Stimulated activated CD8-positive, alpha-beta memory T cell treated with anti-CD3 and anti-CD28 coated beads, Interleukin-2, amount 100 ng/mL, for 1 hour (primary cell): Measurements from ENCODE around the gene PTPRF.

ENCODE experiments used
- DNase-seq, 2 donors: peaks; one replicate each; pipeline ENCODE4 v3.0.0-alpha.2; 2020; ENCODE audit warnings: low read depth in 2 of 2

The PTPRF gene

DNA sequence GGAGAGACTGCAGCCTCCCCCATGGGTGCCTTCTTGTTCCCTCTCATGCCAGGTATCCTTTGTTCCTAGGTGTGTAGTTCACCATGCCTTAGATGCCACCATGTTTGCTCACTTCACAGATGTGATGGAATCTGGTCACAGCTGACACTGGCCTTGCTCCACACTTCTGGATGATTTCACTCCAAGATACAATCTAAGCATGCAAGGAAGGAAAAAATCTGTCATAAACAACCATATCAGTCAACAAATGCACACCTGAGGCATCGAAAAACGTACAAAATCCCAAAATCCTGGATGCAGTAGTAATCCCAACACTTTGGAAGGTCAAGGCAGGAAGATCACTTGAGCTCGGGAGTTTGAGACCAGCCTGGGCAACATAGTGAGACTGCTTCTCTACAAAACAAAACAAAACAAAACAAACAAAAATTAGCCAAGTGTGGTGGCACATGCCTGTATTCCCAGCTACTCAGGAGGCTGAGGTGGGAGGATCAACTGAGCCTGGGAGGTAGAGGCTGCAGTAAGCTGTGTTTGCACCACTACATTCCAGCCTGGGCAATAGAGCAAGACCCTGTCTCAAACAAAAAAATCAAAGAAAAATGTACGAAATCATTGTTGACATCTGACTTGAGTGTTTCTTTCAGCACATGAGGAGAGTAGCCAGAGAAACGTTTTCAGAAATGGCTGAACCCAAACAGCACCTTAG lies 17.1 kb upstream of the PTPRF start:
- no peak for DNase-seq

DNA sequence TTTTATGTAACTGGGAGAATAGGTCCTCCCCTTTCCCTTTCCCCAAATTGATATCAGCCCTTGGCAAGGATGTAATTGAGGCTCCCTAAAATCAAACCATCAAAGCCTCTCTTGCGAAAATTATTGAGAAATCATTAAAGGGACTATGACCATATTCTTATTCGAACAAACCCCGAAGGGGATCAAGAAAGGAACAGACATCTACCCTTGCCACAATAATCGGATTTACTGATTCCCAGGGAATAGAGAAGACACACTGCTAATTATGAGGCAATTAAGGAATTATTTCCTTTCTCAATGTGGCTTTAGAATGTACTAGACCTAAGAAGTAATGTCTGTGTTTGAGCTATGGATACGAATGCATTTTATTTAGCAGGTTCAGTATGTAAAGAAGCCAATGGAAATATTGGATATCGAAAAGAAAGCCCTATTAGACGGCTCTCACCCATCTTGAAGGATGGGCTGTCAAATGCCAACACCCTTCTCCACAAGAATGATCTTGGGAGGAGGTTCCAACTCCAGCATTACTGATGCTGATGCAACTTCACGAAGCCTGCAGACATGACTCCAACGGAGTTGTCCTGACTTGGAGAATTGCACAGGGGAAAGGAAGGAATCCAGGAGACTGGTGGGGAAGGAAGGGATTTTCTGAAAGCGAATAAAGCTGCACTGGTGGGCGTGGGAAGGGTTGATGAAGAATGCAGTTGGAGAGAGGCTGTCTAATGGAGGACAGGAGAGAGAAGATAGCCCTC lies 11.6 kb upstream of the PTPRF start:
- no peak for DNase-seq

DNA sequence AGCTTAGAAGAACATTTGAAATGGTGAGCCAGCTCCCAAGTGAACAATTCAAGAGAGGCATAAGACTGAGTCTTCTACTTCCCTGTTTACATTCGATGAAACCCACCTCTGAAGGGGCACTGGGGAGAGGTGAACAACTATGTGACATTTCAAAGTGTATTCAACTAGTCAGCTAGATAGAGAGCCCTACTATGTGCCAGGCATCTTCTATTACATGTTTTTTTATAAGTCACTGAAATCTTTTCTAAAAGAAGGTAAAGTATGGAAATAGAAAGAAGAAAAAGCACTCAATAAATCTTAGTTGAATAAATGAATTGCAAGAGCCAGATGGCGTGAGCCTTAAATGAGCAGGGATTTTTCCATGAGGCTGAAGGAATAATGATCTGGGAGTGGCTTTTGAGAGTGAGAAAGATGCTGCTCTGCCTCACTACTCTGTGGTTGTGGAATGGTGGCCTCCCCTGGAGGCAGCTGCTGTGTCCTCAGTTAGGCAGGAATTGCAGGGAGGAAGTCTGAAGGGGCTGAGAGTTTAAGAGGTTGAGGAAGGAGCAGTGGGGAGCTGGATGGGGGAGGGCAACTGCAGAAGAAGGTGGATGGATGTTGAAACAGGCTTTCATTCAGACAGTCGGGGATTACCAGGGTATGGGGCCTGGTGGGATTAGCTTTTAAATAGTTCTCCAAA lies 10.4 kb upstream of the PTPRF start:
- no peak for DNase-seq

DNA sequence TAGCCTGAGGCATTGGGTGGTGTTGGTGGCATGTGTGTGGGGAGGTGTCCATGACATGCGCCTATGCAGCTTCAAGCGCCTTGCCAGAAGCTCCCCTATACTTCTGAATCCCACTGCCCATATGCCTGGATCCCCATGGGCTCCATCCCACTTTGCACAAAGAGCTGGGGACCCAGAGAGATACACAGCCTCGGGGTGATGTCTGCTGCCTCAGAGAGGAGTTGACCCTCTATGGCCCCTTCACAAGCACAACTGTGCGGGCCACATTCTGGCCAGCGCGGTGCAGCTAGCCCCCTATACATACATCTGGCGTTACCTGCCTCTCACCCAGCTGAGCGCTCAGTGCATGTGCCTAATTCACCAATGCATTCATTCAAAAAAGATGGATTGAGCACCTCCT lies 9.6 kb upstream of the PTPRF start:
- DNase-seq = no peak

DNA sequence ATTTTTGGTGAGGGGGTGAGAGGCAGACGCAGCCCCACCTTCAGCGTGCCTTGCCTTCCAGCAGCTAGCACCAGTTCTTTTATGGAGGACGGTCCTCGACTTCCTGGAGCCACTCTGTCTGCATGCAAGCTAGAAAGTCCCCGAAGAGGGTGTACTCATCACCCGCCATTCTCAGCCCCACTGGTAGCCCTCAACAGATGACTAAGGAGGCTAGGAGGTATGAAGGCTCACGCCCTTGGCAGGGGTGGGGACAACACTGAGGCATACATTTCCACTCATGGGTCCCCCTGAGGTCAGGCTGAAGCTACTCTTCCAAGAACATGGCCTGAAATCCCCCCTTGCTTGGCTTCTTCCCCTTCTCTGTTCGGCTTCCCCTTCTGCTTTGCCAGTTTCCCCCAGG lies 8.9 kb upstream of the PTPRF start:
- no peak for DNase-seq

DNA sequence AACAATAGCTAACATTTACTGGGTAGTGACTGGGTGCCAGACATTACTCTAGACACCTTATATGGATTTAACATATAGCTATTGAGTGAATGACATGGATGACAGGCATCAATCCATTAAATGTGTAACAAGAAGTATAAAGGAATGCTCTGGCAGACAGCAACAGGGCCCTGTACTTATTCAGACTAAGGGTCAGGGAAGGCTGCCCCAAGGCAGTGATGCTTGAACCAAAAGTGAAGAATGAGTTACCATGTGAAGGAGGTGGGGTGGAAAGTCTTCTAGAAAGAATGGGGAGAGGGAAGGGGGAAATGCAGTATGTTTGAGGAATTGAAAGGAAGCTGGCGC lies 8.3 kb upstream of the PTPRF start:
- no peak for DNase-seq

DNA sequence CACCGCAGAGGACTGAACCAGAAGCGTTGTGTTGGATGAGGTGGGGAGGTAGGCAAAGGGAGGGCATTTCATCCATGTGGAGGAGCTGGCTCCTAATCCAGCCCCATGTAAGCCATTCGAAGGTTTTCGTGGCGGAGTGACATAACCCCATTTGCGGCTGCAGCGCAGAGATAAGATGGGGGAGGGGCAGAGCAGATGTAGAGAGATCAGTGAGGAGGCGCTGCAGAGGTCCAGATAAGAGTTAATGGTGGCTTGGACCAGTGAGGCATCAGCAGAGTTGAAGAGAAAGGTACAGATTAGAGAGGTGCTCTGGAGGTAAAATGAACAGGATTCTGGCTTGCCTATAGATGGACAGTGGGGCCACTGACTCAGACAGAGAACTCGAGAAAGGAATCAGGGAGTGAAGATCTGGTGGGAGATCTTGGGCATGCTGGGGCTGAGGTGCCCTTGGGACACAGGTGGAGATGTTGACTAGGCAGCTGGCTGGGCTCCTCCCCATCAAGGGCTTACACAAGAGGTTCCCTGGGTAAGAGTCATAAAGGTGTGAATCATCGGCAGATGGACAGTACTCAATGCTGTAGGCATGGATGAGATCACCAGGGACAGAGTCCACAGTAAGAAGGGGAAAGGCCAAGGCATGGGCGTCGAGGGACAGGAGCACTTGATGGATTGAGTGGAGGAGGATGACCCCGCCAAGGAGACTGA lies 7.8 kb upstream of the PTPRF start:
- DNase-seq = no peak

DNA sequence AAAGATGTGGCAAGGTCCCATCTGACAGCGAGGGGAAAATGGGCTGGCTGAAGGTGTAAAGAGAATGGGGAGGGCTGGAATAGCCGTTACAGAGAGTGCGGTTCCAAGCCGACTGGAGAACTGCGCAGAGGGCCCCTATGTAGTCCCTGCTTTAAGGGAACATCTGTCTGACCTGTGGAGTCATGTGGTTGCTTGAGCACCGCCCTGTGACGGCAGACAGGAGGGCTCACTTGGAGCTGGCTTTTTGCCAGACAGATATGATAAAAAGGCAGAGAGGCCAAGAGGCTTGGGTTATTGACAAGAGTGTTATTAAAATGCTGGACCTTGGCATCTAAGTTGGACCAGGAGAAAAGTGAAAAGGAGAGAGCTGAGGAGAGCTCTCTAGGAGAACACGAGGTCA lies 5.9 kb upstream of the PTPRF start:
- DNase-seq = no peak

DNA sequence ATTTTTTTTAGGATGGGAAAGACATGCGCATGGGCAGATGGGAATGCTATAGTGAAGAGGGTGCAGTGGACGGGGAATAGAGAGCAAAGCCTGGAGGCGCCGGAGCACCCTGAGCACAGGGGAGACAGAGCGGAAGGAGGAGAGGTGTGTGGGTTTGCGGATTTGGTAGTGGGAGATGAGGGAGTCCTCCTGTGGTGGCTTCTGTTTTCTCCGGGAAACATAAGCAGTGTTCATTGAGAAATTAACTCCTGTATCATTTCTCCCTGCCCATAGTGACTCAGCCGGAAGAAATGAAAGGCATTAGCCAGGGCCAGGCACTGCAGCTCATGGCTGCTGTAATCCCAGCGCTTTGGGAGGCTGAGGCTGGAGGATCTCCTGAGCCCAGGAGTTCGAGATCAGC lies 4.7 kb upstream of the PTPRF start:
- no peak for DNase-seq

DNA sequence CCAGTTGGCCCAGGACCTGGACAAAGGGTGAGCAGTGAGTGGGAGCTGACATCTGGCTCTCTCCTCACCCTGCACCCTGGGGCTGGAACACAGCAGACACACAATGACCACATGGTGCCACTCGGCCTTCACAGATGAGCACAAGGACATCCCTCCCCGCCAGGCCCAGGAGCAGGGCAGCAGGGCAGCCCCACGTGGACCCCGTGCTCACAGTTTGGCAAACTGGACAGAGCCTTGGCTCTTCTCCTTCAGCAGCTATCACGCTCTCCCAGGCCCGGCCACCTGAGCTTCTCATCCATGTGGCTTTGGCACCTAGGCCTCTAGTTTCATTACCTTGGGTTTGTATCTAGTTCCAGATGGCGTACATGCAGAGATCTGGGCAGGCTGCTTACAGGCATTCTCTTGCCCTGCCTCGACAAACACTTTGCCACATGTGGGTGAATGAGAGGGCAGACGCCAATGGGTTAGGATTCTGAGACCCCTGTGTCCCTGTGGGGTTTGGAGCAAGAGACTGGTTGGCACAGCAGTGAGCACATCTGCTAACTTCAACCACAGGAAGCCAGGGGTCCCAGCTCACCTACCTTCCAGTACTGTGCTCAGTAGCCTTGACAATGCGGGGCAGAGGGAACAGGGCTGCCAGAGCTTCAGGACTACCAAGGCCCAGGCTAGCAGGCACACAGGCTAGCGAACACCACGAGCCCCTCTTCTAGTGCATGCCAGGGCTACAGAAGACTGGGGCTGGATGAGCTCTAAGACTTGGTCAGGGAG lies 3.4 kb upstream of the PTPRF start:
- DNase-seq = no peak

DNA sequence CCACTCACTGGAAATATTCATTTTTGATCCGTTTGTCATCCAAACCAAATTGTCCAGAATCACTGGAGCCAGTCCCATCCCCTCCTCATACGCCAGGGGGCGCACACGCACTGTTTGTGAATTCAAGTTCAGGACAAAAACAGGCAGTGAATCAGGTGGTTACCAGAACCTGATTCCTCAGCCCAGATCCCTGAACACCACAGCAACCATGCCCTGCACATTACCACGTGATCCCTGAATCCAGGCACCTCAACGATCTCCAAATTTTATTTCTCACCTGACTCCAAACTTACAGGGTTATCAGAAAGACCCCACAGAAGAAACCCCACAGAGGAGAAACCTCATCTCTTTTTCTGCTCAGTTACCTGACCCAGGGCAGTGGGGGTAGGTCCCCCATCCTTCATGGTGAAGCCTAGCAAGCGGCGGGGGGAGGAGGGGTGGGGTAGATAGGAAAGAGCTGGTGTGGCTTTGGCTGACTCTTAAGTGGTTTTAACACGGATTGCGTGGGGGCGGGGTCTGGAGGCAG lies 1.4 kb upstream of the PTPRF start:
- peak; percentile 65 for DNase-seq

DNA sequence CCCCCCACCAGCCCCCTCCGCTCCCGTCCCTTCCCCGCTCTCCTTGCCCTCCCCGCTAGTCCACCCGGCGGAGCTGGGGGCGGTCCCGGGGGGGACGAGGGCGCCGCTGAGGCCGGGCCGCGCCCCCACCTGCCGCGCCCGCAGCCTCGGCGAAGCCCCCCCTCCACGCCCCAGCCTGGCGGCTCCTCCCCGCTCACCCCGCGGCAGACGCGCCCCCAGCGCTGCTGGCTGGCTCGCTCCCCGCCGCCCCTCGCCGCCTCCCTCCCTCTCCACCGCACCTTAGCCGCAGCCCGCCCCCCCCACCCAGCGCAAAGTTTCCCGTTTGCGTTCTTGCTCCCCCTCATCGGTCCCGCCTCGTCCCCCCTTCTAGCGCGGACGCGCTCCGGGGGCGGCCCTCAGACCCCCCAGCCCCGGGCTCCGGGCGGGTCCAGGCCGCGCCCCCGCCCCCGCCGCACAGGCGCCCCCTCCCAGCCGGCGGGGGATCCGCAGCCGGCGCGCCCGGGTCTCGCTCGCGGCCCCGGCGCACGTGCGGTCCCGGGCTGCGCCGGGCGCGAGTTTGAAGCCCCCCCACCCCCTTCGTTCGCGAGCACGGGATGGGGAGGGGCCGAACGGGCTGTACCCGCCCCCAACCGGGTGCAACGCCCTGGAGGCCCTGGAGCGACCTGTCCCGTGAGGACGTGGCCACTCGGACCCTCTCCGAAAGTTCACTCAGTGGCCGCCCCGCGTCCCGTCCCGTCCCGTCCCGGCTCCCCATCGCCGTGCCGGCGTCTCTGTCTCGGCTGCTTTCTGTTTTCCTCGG lies 623 bp downstream of the PTPRF start:
- no peak for DNase-seq

DNA sequence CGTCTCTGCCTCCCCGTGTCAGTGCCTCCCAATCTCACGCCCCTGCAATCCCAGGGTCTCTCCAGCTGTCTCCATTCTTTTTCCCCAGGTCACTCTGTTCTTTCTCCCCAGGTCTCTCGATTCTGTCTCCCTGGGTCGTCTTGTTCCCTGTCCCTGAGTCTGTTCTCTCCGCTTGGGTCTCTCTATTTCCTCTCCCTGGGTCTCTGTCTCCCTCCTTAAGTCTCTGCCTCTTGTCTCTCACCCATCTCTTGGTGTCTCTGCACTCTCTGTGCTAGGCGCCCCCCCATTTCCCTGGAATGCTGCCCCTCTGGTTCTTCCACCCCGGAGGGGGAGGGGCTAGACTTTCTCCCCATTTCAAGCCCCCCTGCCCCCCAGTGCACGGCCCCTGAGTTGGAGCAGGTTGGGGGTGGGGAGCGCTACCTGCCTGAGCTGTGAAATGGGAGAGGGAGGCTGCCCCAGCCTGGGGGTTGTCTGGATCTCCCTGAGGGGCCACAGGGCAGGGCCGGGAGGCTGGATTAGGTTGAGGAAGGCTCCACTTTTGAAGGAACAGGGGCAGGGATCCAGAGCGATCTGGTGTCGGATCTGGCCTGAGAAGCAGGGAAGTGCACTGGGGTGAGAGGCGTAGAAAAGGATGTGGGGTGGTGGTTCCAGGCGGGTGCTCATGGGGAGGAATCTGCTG lies 1.4 kb downstream of the PTPRF start:
- no peak for DNase-seq

DNA sequence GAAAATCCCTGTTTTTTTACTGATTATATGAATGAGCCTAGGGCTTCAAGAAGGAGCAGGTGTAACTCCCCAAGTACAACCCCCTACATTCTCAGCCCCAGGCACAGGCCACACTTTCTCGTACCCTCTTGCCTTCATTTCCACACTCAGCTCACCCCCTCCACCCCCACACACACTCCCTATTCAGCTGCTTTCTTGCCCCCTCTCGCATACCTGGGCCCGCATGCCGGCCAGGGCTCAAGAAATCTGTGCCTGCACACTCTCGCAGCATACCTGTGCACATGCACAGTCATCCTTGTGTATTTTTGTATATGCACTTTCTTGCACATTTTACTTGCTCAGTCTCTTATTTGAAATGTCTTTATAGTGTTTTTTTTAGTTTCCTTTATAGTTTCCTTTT lies 2.0 kb downstream of the PTPRF start:
- no peak for DNase-seq

DNA sequence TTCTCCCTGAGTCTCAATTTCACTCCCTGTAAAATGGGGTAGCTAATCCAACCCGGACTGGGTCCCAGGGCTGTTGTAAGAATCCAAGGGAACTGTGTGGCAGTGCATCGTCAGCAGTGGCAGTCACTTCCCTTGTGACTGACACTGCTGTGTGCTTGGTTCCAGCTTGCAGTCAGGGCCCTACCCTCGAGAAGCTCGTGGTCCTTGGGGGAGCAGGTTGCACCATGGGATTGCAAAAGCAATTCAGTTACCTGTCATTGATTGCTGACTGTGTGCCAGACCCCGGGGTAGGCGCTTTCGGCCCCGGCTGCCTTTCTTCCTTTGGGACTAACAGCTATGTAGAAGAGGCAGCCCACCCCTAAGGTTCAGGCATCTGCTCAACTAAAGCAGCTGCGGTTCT lies 2.9 kb downstream of the PTPRF start:
- DNase-seq = no peak

DNA sequence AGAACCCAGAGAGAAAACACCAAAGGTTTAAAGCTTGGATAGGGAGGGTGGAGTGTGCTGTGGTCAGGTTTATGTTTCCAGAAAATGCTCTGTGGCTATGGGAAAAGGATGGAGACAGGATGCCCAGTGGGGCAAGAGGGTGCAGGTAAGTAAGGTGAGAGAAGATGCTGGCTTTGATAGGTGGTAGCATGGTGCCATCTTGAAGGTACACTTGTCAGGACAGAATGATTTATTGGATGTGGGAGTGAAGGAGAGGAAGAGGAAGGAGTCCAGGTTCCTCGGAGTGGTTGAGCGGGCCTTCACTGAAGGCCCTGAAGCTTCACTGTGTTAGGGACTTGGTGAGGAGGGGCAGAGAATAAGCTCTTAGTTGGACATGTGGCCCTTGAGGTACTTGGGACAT lies 3.6 kb downstream of the PTPRF start:
- DNase-seq = no peak

DNA sequence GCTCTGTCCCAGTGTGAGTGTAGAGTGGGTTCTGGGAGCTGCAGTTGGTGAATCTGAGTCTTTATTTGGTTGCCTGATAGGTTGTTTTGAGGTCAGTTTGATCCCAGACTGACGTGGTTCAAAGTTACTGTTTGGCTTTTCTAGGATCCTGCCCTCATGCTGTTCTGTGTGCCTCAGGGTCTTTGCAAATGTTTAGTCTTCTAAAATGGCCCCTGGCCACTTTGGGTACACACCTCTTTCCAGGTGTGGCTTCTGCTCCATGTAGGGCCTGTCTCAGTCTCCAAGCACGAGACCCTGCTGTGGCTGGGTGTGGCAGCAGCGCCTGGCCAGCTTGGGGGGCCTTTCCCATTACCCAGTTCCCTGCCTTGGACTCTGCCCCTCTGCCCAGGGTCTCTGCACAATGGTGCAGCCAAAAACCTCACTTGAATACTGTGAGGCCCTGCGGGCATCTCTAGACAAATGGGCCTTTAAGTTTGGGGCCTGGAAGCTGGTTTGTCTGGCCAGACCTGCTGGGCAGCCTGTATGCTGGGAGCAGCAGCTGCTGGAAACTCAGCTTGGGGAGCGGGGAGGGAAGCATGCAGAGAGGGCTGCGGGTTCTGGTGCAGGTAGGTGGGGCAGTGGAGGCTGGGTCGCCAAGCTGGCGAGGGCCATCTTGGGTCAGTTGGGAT lies 5.6 kb downstream of the PTPRF start:
- DNase-seq = no peak

DNA sequence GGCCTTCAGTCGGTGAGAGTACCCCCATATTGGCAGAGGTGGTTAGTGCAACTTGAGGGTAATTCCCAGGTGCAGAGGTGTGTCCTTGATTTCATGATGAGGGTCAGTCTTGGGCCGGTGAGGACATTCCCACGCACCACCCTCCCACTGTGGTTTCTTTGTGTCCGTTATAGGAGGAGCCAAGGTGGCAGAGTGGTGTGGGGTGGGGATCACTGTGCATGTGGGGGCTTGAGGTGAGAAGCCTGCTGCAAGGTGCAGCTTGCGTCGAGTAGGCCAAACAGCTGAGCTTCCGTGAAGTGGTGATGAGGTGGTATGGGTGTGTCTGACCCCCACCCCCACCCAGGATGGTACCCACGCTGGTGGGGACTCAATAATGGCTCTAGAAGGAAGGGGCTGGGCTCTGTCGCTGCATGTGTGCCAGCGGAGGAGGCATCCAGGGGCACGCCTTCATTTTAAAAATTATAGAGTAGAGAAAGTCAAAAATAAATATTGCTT lies 6.2 kb downstream of the PTPRF start:
- no peak for DNase-seq

DNA sequence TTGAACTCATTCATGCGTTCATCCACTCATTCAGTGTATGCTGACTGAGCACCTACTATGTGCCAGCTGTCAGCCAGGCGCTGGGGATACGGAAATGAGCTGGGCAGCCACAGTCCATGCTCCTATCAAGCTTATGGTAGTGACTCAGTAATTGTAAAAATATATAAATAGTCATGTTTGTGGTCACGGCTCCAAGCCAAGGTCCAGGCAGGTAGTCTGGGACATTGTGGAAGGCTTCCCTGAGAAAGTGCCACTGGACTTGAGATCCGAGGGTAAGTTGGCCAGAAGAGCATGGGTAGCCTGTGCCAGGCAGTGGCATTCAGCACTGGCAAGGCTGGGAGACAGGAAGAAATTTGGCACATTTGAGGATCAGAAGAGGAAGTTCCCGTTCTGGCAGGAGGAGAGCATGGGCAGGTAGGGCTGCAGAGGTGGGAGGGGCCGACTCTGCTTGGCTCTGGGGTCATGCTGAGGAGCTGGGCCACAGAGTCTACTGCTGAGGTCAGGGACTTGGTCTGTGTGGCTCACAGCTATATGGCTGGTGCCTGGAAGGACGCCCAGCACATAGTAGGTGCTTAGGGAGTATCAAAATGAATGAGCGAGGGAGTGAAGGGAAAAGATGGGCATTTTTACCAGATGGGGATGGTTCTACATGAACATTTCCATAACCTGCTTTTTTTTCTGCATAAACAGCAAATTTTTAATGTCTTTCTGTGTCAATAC lies 6.9 kb downstream of the PTPRF start:
- DNase-seq = no peak
